ENCODE data around the gene CDC42BPB. TPM values are rescaled to one million over a fixed set of nuclear protein-coding genes. Genes with fewer than 3 reads are reported as not detected.

CDC42BPB gene, protein sequence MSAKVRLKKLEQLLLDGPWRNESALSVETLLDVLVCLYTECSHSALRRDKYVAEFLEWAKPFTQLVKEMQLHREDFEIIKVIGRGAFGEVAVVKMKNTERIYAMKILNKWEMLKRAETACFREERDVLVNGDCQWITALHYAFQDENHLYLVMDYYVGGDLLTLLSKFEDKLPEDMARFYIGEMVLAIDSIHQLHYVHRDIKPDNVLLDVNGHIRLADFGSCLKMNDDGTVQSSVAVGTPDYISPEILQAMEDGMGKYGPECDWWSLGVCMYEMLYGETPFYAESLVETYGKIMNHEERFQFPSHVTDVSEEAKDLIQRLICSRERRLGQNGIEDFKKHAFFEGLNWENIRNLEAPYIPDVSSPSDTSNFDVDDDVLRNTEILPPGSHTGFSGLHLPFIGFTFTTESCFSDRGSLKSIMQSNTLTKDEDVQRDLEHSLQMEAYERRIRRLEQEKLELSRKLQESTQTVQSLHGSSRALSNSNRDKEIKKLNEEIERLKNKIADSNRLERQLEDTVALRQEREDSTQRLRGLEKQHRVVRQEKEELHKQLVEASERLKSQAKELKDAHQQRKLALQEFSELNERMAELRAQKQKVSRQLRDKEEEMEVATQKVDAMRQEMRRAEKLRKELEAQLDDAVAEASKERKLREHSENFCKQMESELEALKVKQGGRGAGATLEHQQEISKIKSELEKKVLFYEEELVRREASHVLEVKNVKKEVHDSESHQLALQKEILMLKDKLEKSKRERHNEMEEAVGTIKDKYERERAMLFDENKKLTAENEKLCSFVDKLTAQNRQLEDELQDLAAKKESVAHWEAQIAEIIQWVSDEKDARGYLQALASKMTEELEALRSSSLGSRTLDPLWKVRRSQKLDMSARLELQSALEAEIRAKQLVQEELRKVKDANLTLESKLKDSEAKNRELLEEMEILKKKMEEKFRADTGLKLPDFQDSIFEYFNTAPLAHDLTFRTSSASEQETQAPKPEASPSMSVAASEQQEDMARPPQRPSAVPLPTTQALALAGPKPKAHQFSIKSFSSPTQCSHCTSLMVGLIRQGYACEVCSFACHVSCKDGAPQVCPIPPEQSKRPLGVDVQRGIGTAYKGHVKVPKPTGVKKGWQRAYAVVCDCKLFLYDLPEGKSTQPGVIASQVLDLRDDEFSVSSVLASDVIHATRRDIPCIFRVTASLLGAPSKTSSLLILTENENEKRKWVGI (N-terminal part only)
- total RNA-seq (127 TPM), polyA plus RNA-seq (ENCODE audit: insufficient read depth, low read depth, low replicate concordance) (22.5 TPM)
- long read RNA-seq, donor 1, partial matches to known transcripts, result 5 of 5 reads
- long read RNA-seq, donor 1, other reads (novel, unspliced or antisense), result 0 of 5 reads
- long read RNA-seq, donor 2, full-length matches to known transcripts, result 1 of 27 reads
- long read RNA-seq, donor 2, partial matches to known transcripts, result 26 of 27 reads
- long read RNA-seq, donor 2, other reads (novel, unspliced or antisense), result 0 of 27 reads
- long read RNA-seq, donor 3, partial matches to known transcripts, result 8 of 8 reads
- long read RNA-seq, donor 3, other reads (novel, unspliced or antisense), result 0 of 8 reads
- long read RNA-seq, donor 4, full-length matches to known transcripts, result 2 of 2 reads
- long read RNA-seq, donor 4, partial matches to known transcripts, result 0 of 2 reads
- long read RNA-seq, donor 4, other reads (novel, unspliced or antisense), result 0 of 2 reads
- long read RNA-seq, donor 5, result 0 reads
- long read RNA-seq, donor 6, result 0 reads
- long read RNA-seq, donor 7, partial matches to known transcripts, result 40 of 52 reads
- long read RNA-seq, donor 7, other reads (novel, unspliced or antisense), result 12 of 52 reads
- long read RNA-seq, donor 8, partial matches to known transcripts, result 0 of 1 reads
- long read RNA-seq, donor 8, other reads (novel, unspliced or antisense), result 0 of 1 reads
- long read RNA-seq, donor 9, partial matches to known transcripts, result 7 of 7 reads
- long read RNA-seq, donor 9, other reads (novel, unspliced or antisense), result 0 of 7 reads
- long read RNA-seq, donor 10, result 0 reads

DNA sequence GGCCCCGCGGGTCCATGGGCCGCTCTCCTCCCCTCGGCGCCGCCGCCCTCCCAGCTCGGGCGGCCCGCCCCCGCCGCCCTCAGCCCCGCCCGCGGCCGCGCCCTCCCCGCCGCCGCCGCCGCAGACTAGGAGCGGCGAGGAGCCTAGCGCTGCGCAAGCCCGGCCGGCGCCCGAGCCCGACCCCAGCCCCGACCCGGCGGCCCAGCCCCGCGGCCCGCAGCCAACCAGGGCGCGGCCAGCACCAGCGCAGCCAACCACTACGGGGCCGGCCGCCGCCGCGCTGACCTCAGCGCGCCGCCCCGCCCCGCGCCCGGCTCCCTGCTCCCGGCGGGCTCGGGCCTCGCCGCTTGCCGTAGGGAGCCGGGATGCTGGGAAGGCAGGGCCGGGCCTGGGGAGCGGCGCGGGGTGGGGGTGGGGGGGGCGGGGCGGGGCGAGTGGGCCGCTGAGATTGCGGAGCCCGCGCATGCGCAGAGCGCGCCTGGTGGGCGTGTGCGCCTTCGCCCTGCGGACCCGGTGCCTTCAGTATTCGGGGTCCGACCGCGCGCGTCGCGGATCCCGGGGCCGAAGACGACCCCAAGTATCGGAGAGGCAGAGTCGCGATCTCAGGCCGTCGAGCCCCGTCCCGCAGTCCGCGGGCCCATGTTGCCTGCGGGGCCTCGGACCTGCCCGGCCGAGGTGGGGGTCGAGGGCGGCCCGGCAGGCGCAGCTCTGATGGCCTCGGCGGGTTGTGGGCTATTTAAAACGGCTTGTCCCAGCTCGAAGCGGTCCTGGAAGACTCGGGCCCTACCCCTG is at the start of gene CDC42BPB:
CDC42BPB (minus strand) TSS at position 178 of the 792 bp plus-strand sequence. CDS start 376 bp downstream, outside the sequence.
- Histone ChIP-seq H3K27me3 (ENCODE audit: control insufficient read depth, insufficient read depth, low read length) (no peaks in the 10 kb centered on the region), H3K9me3 (ENCODE audit: control insufficient read depth in 2 of 3, insufficient read depth in 1 of 3, low read length in 3 of 3) (no peaks in the 10 kb centered on the region), H3K4me1 (ENCODE audit: control insufficient read depth in 2 of 3, insufficient read depth in 2 of 3, low read depth in 1 of 3, low read length in 3 of 3) (peaks cover 0 to 23% (median 0%) of the 10 kb centered on the region in 3 donors), H3K9ac (ENCODE audit: low read length in 3 of 3) (peak within 1 kb of the TSS; percentile 36 to 85 (median 85)), H3K4me3 (ENCODE audit: low read length in 3 of 3) (peak within 1 kb of the TSS; percentile 71 to 84 (median 82)), H3K27ac (ENCODE audit: low read depth in 2 of 2, low read length in 2 of 2) (peak within 1 kb of the TSS; percentile 86 to 89), H3K36me3 (ENCODE audit: control insufficient read depth in 2 of 3, insufficient read depth in 3 of 3, low read length in 3 of 3) (no peaks in the 10 kb centered on the region)
- FAIRE-seq (no peak), DNase-seq (peak; percentile 94 to 98 (median 96))
- no peak for TF ChIP-seq CTCF (IDR thresholded peaks at IDR 0.05; ENCODE audit: borderline replicate concordance, extremely low read depth, insufficient read depth)
- intact Hi-C loops (cut with DNase I), result no loop called here

DNA sequence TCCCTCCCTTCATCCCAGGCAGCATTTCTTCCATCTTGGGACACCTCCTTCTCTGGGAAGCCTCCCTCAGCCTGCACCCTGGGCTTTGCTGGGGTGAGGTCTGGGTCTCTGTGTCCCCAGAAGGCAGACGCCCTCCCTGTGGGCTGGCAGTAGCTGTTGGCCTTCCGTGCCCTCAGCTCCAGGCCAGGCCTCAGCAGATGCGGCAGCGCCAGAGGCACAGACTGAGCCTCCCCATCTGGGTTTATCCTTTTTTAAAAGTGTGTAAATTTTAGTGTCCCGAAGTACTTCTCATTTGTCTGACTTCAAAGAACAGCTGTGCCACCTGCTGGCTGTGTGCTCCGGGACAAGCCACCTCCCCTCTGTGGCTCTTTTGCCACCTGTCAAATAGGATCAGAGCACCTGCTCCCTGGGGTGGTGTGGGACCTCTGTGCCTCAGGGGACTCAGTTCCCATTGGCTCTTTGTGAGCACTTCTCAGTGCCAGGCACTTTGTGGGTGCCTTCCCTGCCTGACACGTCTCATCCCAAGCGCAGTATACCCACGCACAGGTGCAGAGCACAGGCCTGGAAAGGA is 48.3 kb upstream of the CDC42BPB start:
- no peak for DNase-seq
- Histone ChIP-seq H3K9ac (ENCODE audit: low read length in 3 of 3) (no peak overlapping the region), H3K4me3 (ENCODE audit: low read length in 3 of 3) (no peak overlapping the region), H3K27me3 (ENCODE audit: control insufficient read depth, insufficient read depth, low read length) (peaks cover 11% of the 10 kb centered on the region), H3K36me3 (ENCODE audit: control insufficient read depth in 2 of 3, insufficient read depth in 3 of 3, low read length in 3 of 3) (no peaks in the 10 kb centered on the region), H3K27ac (ENCODE audit: low read depth in 2 of 2, low read length in 2 of 2) (no peak overlapping the region), H3K4me1 (ENCODE audit: control insufficient read depth in 2 of 3, insufficient read depth in 2 of 3, low read depth in 1 of 3, low read length in 3 of 3) (peaks cover 0 to 19% (median 5%) of the 10 kb centered on the region in 3 donors), H3K9me3 (ENCODE audit: control insufficient read depth in 2 of 3, insufficient read depth in 1 of 3, low read length in 3 of 3) (no peaks in the 10 kb centered on the region)
- intact Hi-C loops (cut with DNase I), result loop anchor here (10.0 kb wide), 2 partner anchors 69 to 189 kb away; no protein-coding TSS in a partner anchor
- no peak for FAIRE-seq
- TF ChIP-seq CTCF (IDR thresholded peaks at IDR 0.05; ENCODE audit: borderline replicate concordance, extremely low read depth, insufficient read depth), result no peak
